Loucy (cell line): Measurements from ENCODE around the gene XXYLT1.

Experiments used
- CTCF ChIP-seq: fragments of 200-600 bp; sonication (generic); conservative IDR thresholded peaks from 2 replicates; pipeline ENCODE4 v1.5.1; 2014; ENCODE audit warnings: mild to moderate bottlenecking, antibody characterized with exemption, low read length
- EZH2phosphoT487 ChIP-seq: fragments of 200-600 bp; IDR thresholded peaks from 2 replicates; pipeline ENCODE4 v1.6.1; 2018; ENCODE audit warnings: antibody characterized with exemption, mild to moderate bottlenecking, moderate library complexity, borderline replicate concordance

- TF ChIP-seq CTCF (no peak), EZH2phosphoT487 (no peak)
Observed at GRCh38 chr3:195098741-195099525, 172.0 kb downstream of the XXYLT1 start.
